NCI-H146 (cell line): ENCODE results near the gene SLC13A4.
A peak's percentile ranks its signal among the peaks of the same experiment; 100 is the strongest.
"Not testable (repeated sequence)": the region's sequence is repeated elsewhere in the genome, so short reads cannot be mapped to it uniquely, and the experiment has no call there.

Experiments
- DNase-seq: peaks from one replicate; lab custom pipeline; 2025; lab: John Stamatoyannopoulos, UW

Gene SLC13A4

DNA sequence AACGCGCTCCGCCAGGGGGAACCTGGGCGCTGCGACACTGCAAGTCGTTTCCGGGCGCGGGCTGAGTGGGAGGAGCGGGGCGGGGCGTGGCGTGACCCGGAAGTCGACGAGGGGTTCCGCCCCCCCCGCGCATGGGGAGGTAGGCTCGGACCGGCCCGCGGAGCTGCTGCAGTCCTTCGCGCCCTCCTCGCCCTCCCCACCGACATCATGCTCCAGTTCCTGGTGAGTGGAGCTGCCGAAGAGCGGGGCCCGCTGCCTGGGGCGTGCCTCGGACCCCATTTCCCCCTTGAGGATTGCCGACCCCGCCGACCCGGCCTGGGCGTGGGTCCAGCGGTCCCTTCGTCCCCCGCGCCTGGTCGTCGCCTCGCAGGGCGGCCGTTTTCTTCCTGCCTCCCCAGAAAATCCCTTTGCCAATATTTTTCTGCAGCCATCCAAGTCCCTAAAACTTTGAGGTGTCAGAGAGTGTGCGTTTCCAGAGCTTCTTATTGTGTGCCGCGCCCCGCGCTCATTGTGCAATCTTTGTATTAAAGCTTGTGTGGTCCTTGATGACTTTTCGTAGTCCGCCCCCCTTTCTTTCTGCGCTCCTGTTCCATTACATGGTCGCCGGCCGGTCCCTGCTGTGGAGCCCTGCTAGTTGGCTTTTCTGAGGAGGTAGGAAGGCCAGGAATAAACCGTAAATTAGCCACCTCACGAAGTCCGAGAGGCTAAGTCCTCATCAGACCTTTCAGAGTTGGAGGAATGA, 65.4 kb downstream of the SLC13A4 start, which contains the start of gene STMP1:
Gene STMP1, plus strand, starts transcription at position 142 of the 742 bp plus-strand sequence.
- peak; percentile 97 for DNase-seq

DNA sequence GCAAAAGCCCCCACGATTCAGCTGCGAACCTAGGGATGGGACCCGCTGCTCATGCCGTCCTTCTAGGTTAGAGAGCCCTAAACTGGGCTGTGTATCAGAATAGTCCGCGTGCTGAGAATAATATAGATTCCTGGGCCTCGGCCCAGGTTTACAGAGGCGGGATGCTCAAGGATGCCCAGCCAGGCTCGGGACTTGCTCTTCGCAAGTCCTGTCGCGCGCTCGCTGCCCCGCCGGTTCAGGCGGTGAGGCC, 65.9 kb downstream of the SLC13A4 start:
- DNase-seq: no peak

- peak; percentile 89 for DNase-seq
Observed at GRCh38 chr7:135661311-135662122, 66.5 kb downstream of the SLC13A4 start.

DNA sequence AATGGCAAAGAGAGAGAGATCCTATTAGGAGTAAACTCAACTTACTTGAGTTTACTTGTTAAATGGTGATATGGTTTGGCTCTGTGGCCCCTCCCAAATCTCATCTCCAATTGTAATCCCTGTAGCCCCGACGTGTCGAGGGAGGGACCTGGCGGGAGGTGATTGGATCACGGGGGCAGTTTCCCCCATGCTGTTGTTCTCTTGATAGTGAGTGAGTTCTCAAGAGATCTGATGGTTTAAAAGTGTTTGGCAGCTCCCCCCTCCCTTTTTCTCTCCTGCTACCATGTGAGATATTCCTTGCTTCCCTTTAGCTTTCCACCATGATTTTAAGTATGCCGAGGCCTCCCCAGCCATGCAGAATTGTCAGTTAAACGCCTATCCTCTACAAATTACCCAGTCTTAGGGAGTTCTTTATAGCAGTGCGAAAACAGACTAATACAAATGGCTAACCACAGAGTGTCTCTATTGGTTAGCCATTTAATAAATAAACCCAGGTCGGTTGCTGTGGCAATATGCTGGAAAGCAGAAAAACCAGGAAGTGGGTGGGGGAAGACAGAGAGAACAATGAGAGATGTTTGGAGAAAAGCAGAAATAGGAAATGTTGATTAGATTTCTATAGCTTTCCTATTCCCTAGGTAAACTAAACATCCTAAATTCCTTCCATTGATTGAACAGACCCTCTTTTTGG, 68.7 kb downstream of the SLC13A4 start:
- DNase-seq: peak; percentile 82

GRCh38 chr7:135658564-135658963, 69.4 kb downstream of the SLC13A4 start:
- no peak for DNase-seq

DNA sequence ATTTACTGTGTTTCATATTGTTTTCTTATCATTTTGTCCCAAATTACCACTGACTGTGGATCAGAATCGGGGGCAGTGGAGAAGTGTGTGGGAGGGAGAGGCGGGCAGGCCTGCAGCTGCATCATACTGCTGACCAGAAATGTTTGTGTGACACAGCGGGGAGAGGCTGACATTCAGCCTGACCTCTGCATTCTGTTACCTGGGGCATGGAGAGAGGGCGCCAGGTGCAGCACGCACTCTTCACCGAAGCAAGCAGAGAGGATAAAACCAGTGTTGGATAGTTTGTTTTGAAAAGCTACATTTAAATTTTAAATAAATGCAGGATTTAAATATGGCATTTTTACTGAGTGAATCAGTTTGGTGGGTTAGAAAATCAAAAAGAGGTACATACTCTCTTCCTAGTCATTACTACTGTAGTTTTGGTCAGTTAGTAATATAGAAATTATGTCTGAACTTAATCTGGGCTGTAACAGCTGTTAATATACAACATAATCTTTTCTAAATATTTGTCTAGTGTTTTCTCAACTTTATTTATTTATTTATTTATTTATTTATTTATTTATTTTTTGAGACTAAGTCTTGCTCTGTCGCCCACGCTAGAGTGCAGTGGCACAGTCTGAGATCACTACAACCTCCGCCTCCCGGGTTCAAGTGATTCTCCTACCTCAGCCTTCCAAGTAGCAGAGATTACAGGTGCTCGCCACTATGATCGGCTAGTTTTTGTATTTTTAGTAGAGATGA, 74.5 kb downstream of the SLC13A4 start:
- peak; percentile 95 for DNase-seq

GRCh38 chr7:135650831-135651573, 77.0 kb downstream of the SLC13A4 start:
- DNase-seq: no peak

DNA sequence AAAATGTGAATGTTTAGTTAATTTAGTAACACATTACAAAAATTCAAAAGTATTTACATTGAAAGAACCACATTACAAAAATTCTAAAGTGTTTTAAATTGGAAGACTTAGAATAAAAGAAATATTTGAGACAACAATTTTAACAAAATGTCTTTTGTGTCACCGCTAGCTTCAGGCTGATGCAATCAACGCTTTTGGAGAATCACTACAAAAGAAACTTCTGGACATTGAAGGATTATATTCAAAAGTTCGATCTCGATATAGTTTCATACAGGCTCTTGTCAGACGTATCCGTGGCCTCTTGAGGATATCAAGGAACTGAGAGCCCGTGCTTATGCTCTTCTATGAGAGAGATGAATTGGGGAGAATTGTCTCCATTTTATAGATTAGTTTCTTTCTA, 79.8 kb downstream of the SLC13A4 start:
- DNase-seq: no peak

DNA sequence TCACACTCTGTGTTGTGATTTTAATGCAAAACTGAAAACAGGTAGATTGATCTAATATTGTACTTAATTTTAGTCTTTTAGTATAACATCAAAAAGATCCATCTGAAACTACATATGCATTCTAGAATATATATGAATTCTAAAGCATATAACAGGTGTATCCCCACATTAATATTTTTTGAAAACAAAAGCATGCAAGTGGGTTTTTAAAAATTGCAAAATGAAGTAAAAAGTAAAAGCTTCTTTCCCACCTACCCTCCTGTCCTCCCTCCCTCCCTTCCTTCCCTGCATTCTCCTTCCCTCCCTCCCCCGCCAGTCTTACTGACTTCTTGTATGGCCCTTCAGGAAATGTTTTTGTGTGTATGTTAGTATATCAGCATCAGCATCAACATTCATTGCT, 80.2 kb downstream of the SLC13A4 start:
- DNase-seq: no peak

DNA sequence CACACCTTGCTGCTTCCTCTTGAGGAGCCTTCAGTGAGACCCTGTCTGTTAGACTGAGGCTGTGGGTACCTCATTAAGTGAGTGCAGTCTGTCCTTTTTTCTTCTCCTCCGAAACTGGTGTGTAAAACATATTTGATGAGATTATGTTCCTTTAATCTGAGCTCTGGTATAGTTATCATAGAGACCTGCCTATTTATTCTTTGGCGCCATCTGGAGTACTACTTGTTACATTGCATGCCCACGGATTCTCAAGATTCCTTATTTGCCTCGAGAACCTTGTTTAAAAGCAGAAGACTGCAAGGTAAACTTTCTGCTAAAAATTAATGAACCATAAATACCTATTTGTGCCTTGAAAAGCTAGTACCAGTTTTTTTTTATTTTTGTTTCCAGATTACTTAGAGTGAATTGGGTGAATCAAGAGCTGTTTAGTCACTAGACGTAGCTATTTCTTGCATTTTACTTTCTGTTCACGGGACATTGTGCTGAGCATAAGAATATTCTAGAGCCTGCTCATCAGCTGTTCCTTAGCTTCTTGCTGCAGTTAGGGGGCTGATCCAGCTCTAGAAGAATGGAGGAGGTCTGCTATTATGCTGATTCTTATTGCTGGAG, 82.6 kb downstream of the SLC13A4 start:
- DNase-seq: peak; percentile 33

- DNase-seq: no peak
Observed at GRCh38 chr7:135644729-135645128, 83.3 kb downstream of the SLC13A4 start.

GRCh38 chr7:135644154-135644553, 83.8 kb downstream of the SLC13A4 start:
- DNase-seq: no peak

DNA sequence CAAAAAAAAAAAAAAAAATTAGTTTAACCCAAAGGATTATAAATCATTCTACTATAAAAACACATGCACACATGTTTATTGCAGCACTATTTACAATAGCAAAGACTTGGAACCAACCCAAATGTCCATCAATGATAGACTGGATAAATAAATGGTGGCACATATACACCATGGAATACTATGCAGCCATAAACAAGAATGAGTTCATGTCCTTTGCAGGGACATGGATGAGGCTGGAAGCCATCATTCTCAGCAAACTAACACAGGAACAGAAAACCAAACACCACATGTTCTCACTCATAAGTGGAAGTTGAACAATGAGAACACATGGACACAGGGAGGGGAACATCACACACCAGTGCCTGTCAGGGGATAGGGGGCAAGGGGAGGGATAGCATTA, 88.3 kb downstream of the SLC13A4 start:
- not testable (repeated sequence) for DNase-seq

DNA sequence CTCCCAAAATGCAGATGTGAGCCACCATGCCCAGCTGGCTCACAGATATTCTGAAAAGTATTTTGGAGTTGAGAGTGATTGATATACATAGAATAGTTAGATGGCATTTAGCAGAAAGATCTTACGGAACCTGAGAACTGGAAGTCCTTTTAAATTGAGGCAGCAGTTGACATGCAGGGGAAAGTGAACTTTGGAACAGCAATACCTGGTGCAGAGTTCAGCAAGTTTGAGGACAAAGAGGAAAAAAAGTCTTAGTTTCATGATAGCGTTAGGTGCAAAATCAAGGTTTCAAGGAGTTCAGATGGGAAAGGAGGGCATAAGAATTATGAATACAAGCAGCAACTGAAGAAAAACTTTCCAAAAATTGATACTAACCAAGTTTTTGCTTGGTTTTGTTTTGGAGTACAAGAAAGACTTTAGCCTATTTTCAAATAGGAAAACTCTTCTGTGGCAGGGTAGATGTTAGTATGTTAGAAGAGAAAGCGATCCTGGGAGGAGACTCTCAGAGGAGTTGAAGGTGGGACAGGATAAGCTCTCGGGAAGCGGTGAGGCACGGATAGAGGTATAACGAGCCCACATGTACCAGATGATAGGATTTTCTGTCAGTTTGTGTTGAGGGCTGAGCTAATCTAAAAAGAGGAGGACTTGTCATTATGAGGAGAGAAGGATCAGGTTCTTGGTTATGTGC, 93.7 kb downstream of the SLC13A4 start:
- DNase-seq: no peak
